IPS DF 4.7 (cell line): Measurements from ENCODE around the gene WDR47.
A peak's percentile ranks its signal among the peaks of the same experiment; 100 is the strongest.

ENCODE experiments used
- DNase-seq: peaks from one replicate; pipeline ENCODE4 v3.0.0-alpha.2; 2013; ENCODE audit warnings: low spot score; ENCODE audit errors: extremely low read depth

WDR47 gene

GRCh38 chr1:109041621-109042468, at the start of gene WDR47:
TSS of gene WDR47 (minus strand) at chr1:109042102. CDS start at chr1:109023512, 18,590 bp downstream.
- DNase-seq = peak; percentile 51

- DNase-seq = no peak
Observed at GRCh38 chr1:109091078-109091838, 49.4 kb upstream of the WDR47 start.

- no peak for DNase-seq
Observed at GRCh38 chr1:109090196-109091077, 48.5 kb upstream of the WDR47 start, which contains the start of gene TMEM167B. TSS of gene TMEM167B (plus strand) at chr1:109090764. CDS start at chr1:109090873, 109 bp downstream.

- no peak for DNase-seq
Observed at GRCh38 chr1:109089242-109090015, 47.5 kb upstream of the WDR47 start.

- DNase-seq = no peak
Observed at GRCh38 chr1:109084563-109085517, 42.9 kb upstream of the WDR47 start.

- DNase-seq = no peak
Observed at GRCh38 chr1:109083923-109084322, 42.0 kb upstream of the WDR47 start.

GRCh38 chr1:109083501-109083900, 41.6 kb upstream of the WDR47 start:
- no peak for DNase-seq

- no peak for DNase-seq
Observed at GRCh38 chr1:109080441-109081082, 38.7 kb upstream of the WDR47 start.

- no peak for DNase-seq
Observed at GRCh38 chr1:109079240-109079622, 37.3 kb upstream of the WDR47 start.

GRCh38 chr1:109078317-109078716, 36.4 kb upstream of the WDR47 start:
- no peak for DNase-seq

- peak; percentile 90 for DNase-seq
Observed at GRCh38 chr1:109075531-109076490, 33.9 kb upstream of the WDR47 start, which contains the start of gene TAF13. TSS of gene TAF13 (minus strand) at chr1:109076003. CDS start at chr1:109075947, 56 bp downstream.

- DNase-seq = no peak
Observed at GRCh38 chr1:109069294-109069693, 27.4 kb upstream of the WDR47 start.

GRCh38 chr1:109067883-109068282, 26.0 kb upstream of the WDR47 start:
- DNase-seq = no peak

GRCh38 chr1:109065137-109065536, 23.2 kb upstream of the WDR47 start:
- DNase-seq = no peak

- no peak for DNase-seq
Observed at GRCh38 chr1:109061183-109061582, 19.3 kb upstream of the WDR47 start.

GRCh38 chr1:109060707-109061106, 18.8 kb upstream of the WDR47 start:
- DNase-seq = no peak

- DNase-seq = no peak
Observed at GRCh38 chr1:109059026-109059425, 17.1 kb upstream of the WDR47 start.

GRCh38 chr1:109056064-109056463, 14.2 kb upstream of the WDR47 start:
- no peak for DNase-seq
